ENCODE measurements around the gene FAT1. TPM values are rescaled to one million over a fixed set of nuclear protein-coding genes. Genes with fewer than 3 reads are reported as not detected.
"Not testable (repeated sequence)": the region's sequence is repeated elsewhere in the genome, so short reads cannot be mapped to it uniquely, and the experiment has no call there.

Gene FAT1
- total RNA-seq, 6 experiments from 2014 or later: 32.9 to 173 (median 69.7) TPM

GRCh38 chr4:186764457-186764856 is 40.8 kb upstream of the FAT1 start:
- Histone ChIP-seq H3K4me1 (peaks cover 0 to 7% (median 0%) of the 10 kb centered on the region in 4 donors), H3K9me3 (no peaks in the 10 kb centered on the region), H3K27ac (no peak overlapping the region), H3K4me3 (no peak overlapping the region), H3K27me3 (no peaks in the 10 kb centered on the region), H3K36me3 (no peaks in the 10 kb centered on the region)
- no peak for DNase-seq
- 86% methylated on average over 4 of the region's 4 CpGs for WGBS (ENCODE audit: insufficient coverage, low coverage, low lambda C conversion rate, missing lambda C conversion rate)
- ATAC-seq: no peak
- TF ChIP-seq, protein P1, sequence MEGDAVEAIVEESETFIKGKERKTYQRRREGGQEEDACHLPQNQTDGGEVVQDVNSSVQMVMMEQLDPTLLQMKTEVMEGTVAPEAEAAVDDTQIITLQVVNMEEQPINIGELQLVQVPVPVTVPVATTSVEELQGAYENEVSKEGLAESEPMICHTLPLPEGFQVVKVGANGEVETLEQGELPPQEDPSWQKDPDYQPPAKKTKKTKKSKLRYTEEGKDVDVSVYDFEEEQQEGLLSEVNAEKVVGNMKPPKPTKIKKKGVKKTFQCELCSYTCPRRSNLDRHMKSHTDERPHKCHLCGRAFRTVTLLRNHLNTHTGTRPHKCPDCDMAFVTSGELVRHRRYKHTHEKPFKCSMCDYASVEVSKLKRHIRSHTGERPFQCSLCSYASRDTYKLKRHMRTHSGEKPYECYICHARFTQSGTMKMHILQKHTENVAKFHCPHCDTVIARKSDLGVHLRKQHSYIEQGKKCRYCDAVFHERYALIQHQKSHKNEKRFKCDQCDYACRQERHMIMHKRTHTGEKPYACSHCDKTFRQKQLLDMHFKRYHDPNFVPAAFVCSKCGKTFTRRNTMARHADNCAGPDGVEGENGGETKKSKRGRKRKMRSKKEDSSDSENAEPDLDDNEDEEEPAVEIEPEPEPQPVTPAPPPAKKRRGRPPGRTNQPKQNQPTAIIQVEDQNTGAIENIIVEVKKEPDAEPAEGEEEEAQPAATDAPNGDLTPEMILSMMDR (IDR thresholded peaks at IDR 0.05): no peak
- TF ChIP-seq POLR2A (IDR thresholded peaks at IDR 0.05): no peak
- intact Hi-C loops (cut with DNase I): no loop called here

GRCh38 chr4:186762865-186763264 is 39.2 kb upstream of the FAT1 start:
- ATAC-seq: no peak
- no peak for TF ChIP-seq POLR2A (IDR thresholded peaks at IDR 0.05)
- TF ChIP-seq, protein P1 (IDR thresholded peaks at IDR 0.05): no peak
- no peaks in the 10 kb centered on the region for H3K9me3 ChIP-seq
- intact Hi-C loops (cut with DNase I): no loop called here
- no peak overlapping the region for H3K27ac ChIP-seq
- no peak overlapping the region for H3K4me3 ChIP-seq
- H3K27me3 ChIP-seq: no peaks in the 10 kb centered on the region
- H3K4me1 ChIP-seq: peaks cover 0 to 7% (median 0%) of the 10 kb centered on the region in 4 donors
- 61% methylated on average over 4 of the region's 4 CpGs for WGBS (ENCODE audit: insufficient coverage, low coverage, low lambda C conversion rate, missing lambda C conversion rate)
- no peak for DNase-seq
- H3K36me3 ChIP-seq: no peaks in the 10 kb centered on the region

- DNase-seq (no peak), ATAC-seq (no peak)
- H3K9me3 ChIP-seq: no peaks in the 10 kb centered on the region
- 75% methylated on average over 2 of the region's 2 CpGs for WGBS (ENCODE audit: insufficient coverage, low coverage, low lambda C conversion rate, missing lambda C conversion rate)
- no peaks in the 10 kb centered on the region for H3K36me3 ChIP-seq
- H3K4me3 ChIP-seq: no peak overlapping the region
- H3K27me3 ChIP-seq: no peaks in the 10 kb centered on the region
- intact Hi-C loops (cut with DNase I): no loop called here
- H3K27ac ChIP-seq: no peak overlapping the region
- TF ChIP-seq, protein P1 (IDR thresholded peaks at IDR 0.05): no peak
- no peak for TF ChIP-seq POLR2A (IDR thresholded peaks at IDR 0.05)
- H3K4me1 ChIP-seq: peaks cover 0 to 7% (median 0%) of the 10 kb centered on the region in 4 donors
Measured at GRCh38 chr4:186762361-186762760, 38.7 kb upstream of the FAT1 start.

DNA sequence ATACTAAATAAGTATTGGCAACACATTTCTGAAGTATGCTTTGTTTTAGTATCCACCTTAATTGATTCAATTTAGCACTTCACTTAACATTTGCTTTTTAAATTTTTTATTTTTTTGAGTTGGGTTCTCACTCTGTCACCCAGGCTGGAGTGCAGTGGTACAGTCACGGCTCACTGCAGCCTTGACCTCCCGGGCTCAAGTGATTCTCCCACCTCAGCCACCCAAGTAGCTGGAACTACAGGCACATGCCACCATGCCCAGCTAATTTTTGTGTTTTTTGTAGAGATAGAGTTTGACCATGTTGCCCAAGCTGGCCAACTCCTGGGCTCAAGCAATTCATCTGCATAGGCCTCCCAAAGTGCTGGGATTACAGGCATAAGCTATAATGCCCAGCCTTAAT is 38.3 kb upstream of the FAT1 start:
- H3K4me3 ChIP-seq; DNase-seq; H3K9me3 ChIP-seq; H3K27ac ChIP-seq; intact Hi-C loops (cut with DNase I); H3K4me1 ChIP-seq; H3K36me3 ChIP-seq; ATAC-seq; H3K27me3 ChIP-seq: not testable (repeated sequence)
- WGBS (ENCODE audit: insufficient coverage, low coverage, low lambda C conversion rate, missing lambda C conversion rate): no CpG with 5 or more reads among the region's 2 CpGs

DNA sequence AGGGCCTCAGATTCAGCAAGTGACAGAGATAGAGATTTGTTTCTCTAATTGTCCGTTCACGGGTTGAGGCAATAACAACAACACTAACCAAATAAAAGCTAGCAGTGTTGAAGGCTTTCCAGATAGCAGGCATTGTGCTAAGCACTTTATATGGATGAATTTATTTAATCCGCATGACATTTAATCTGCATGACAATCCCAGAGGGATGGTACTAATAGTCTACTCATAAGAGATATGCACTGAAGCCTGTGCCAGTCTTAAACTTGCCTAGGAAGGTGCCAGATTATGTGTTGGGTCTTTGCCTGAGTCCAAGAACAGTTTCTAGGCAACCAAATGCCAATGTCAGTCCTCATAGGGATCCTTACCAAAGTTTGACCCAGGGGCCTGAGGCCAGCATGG is 37.7 kb upstream of the FAT1 start:
- ATAC-seq (no peak), DNase-seq (no peak)
- Histone ChIP-seq H3K36me3 (no peaks in the 10 kb centered on the region), H3K4me3 (no peak overlapping the region), H3K9me3 (no peaks in the 10 kb centered on the region), H3K27me3 (no peaks in the 10 kb centered on the region), H3K4me1 (peaks cover 0 to 7% (median 0%) of the 10 kb centered on the region in 4 donors), H3K27ac (no peak overlapping the region)
- WGBS (ENCODE audit: insufficient coverage, low coverage, low lambda C conversion rate, missing lambda C conversion rate): 92% methylated on average over 2 of the region's 3 CpGs
- TF ChIP-seq, protein P1 (IDR thresholded peaks at IDR 0.05): no peak
- no peak for TF ChIP-seq POLR2A (IDR thresholded peaks at IDR 0.05)
- intact Hi-C loops (cut with DNase I): no loop called here

Data from right lobe of liver (tissue), 6 donors.